Transverse colon (tissue), 3 donors: Measurements from ENCODE around the gene ZNF609.

Source experiments
- CTCF ChIP-seq, 5 experiments: fragments of 200-600 bp in 3 of 5; fragments of 450-650 bp in 2 of 5; sonication (generic) in 3 of 5; IDR thresholded peaks; 1 replicate in 2 of 5; 2 replicates in 3 of 5; pipeline ENCODE4 v1.5.1; 2016 to 2017; ENCODE audit warnings: antibody characterized with exemption in 5 of 5, inconsistent platforms in 3 of 5, mild to moderate bottlenecking in 2 of 5, moderate library complexity in 1 of 5
- EP300 ChIP-seq: sonication (generic); formaldehyde crosslinking; IDR thresholded peaks from one replicate; pipeline ENCODE4 v1.6.1; 2017; ENCODE audit warnings: antibody characterized with exemption, low read depth
- POLR2A ChIP-seq: fragments of 450-650 bp; IDR thresholded peaks from one replicate; pipeline ENCODE4 v1.6.1; 2016; ENCODE audit warnings: antibody characterized with exemption, mild to moderate bottlenecking, moderate library complexity

GRCh38 chr15:64523240-64523639, 62.9 kb downstream of the ZNF609 start:
- TF ChIP-seq CTCF (IDR thresholded peaks at IDR 0.05) (no peak), EP300 (no peak), POLR2A (no peak)
